ENCODE results near the gene VWA8.

The VWA8 gene

DNA sequence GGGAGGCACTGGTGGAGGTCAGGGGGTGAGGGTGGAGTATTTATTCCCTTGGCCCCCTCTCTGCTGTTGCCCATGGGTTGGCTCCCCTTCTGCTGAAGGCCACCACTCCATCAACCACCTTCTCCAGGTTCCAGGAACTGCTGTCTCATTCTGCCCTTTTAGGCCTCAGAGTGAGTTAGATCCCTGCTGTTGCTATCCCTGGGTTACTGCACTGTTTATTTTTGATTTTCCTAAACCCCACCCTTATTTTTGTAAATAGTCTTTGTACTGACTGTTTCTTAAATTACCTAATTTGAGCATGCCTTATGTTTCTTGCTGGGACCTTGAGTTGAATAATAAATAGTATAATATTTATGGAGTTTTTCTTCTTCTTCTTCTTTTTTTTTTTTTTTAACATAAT, 370.8 kb downstream of the VWA8 start:
- TF ChIP-seq ZNF70 (CRISPR knock-in tag; IDR thresholded peaks at IDR 0.05) (no peak), ZNF8 (CRISPR knock-in tag; IDR thresholded peaks at IDR 0.05) (no peak), TOX (CRISPR knock-in tag; IDR thresholded peaks at IDR 0.05; ENCODE audit: borderline replicate concordance) (no peak), BACH2 (CRISPR knock-in tag; IDR thresholded peaks at IDR 0.05; ENCODE audit: borderline replicate concordance) (no peak), GLIS3 (CRISPR knock-in tag; IDR thresholded peaks at IDR 0.05) (no peak), TCF4 (CRISPR knock-in tag; IDR thresholded peaks at IDR 0.05; ENCODE audit: borderline replicate concordance) (no peak), PPARA (CRISPR knock-in tag; IDR thresholded peaks at IDR 0.05; ENCODE audit: borderline replicate concordance) (no peak), ZFP30 (CRISPR knock-in tag; IDR thresholded peaks at IDR 0.05) (no peak), ISL1 (CRISPR knock-in tag; IDR thresholded peaks at IDR 0.05) (no peak), OSR1 (CRISPR knock-in tag; IDR thresholded peaks at IDR 0.05) (no peak), SNAI2 (CRISPR knock-in tag; IDR thresholded peaks at IDR 0.05) (no peak), ARNTL (CRISPR knock-in tag; IDR thresholded peaks at IDR 0.05; ENCODE audit: borderline replicate concordance, low read depth) (no peak)
- TF ChIP-seq, protein P1, sequence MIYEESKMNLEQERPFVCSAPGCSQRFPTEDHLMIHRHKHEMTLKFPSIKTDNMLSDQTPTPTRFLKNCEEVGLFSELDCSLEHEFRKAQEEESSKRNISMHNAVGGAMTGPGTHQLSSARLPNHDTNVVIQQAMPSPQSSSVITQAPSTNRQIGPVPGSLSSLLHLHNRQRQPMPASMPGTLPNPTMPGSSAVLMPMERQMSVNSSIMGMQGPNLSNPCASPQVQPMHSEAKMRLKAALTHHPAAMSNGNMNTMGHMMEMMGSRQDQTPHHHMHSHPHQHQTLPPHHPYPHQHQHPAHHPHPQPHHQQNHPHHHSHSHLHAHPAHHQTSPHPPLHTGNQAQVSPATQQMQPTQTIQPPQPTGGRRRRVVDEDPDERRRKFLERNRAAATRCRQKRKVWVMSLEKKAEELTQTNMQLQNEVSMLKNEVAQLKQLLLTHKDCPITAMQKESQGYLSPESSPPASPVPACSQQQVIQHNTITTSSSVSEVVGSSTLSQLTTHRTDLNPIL (CRISPR knock-in tag; IDR thresholded peaks at IDR 0.05; ENCODE audit: low read depth) = no peak
- TF ChIP-seq, protein P2, sequence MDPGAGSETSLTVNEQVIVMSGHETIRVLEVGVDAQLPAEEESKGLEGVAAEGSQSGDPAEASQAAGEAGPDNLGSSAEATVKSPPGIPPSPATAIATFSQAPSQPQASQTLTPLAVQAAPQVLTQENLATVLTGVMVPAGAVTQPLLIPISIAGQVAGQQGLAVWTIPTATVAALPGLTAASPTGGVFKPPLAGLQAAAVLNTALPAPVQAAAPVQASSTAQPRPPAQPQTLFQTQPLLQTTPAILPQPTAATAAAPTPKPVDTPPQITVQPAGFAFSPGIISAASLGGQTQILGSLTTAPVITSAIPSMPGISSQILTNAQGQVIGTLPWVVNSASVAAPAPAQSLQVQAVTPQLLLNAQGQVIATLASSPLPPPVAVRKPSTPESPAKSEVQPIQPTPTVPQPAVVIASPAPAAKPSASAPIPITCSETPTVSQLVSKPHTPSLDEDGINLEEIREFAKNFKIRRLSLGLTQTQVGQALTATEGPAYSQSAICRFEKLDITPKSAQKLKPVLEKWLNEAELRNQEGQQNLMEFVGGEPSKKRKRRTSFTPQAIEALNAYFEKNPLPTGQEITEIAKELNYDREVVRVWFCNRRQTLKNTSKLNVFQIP (CRISPR knock-in tag; IDR thresholded peaks at IDR 0.05; ENCODE audit: borderline replicate concordance, low read depth) = no peak

DNA sequence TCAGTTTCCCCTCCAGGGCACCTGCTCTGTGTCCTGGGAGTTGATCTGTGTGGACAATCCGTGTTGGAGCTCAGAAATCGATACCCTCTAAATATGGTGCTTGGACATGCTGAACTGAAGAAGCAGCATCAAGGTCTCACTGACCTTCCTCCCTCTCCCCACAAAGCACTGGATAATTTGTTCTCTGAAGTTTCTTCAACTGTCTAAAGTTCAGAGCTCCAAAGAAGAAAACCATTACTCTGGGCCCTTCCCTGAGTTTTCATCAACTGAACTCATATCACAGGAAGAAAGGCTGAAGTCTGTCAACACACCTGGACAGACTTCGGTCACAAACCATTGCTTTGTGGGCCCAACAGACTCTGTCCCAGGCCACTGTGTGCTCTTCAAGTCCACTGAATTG, 371.5 kb downstream of the VWA8 start:
- ATAC-seq = no peak
- TF ChIP-seq, protein P3, sequence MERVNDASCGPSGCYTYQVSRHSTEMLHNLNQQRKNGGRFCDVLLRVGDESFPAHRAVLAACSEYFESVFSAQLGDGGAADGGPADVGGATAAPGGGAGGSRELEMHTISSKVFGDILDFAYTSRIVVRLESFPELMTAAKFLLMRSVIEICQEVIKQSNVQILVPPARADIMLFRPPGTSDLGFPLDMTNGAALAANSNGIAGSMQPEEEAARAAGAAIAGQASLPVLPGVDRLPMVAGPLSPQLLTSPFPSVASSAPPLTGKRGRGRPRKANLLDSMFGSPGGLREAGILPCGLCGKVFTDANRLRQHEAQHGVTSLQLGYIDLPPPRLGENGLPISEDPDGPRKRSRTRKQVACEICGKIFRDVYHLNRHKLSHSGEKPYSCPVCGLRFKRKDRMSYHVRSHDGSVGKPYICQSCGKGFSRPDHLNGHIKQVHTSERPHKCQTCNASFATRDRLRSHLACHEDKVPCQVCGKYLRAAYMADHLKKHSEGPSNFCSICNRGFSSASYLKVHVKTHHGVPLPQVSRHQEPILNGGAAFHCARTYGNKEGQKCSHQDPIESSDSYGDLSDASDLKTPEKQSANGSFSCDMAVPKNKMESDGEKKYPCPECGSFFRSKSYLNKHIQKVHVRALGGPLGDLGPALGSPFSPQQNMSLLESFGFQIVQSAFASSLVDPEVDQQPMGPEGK (CRISPR knock-in tag; IDR thresholded peaks at IDR 0.05; ENCODE audit: borderline replicate concordance) = no peak
- no peak for TF ChIP-seq ZFP30 (CRISPR knock-in tag; IDR thresholded peaks at IDR 0.05)
- no peak for TF ChIP-seq ZNF70 (CRISPR knock-in tag; IDR thresholded peaks at IDR 0.05)
- TF ChIP-seq, protein P4, sequence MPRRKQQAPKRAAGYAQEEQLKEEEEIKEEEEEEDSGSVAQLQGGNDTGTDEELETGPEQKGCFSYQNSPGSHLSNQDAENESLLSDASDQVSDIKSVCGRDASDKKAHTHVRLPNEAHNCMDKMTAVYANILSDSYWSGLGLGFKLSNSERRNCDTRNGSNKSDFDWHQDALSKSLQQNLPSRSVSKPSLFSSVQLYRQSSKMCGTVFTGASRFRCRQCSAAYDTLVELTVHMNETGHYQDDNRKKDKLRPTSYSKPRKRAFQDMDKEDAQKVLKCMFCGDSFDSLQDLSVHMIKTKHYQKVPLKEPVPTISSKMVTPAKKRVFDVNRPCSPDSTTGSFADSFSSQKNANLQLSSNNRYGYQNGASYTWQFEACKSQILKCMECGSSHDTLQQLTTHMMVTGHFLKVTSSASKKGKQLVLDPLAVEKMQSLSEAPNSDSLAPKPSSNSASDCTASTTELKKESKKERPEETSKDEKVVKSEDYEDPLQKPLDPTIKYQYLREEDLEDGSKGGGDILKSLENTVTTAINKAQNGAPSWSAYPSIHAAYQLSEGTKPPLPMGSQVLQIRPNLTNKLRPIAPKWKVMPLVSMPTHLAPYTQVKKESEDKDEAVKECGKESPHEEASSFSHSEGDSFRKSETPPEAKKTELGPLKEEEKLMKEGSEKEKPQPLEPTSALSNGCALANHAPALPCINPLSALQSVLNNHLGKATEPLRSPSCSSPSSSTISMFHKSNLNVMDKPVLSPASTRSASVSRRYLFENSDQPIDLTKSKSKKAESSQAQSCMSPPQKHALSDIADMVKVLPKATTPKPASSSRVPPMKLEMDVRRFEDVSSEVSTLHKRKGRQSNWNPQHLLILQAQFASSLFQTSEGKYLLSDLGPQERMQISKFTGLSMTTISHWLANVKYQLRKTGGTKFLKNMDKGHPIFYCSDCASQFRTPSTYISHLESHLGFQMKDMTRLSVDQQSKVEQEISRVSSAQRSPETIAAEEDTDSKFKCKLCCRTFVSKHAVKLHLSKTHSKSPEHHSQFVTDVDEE (CRISPR knock-in tag; IDR thresholded peaks at IDR 0.05) = no peak
- TF ChIP-seq TOX (CRISPR knock-in tag; IDR thresholded peaks at IDR 0.05; ENCODE audit: borderline replicate concordance) = no peak
- no peak for TF ChIP-seq ISL1 (CRISPR knock-in tag; IDR thresholded peaks at IDR 0.05)
- TF ChIP-seq ARNTL (CRISPR knock-in tag; IDR thresholded peaks at IDR 0.05; ENCODE audit: borderline replicate concordance, low read depth) = no peak
- TF ChIP-seq, protein P5, sequence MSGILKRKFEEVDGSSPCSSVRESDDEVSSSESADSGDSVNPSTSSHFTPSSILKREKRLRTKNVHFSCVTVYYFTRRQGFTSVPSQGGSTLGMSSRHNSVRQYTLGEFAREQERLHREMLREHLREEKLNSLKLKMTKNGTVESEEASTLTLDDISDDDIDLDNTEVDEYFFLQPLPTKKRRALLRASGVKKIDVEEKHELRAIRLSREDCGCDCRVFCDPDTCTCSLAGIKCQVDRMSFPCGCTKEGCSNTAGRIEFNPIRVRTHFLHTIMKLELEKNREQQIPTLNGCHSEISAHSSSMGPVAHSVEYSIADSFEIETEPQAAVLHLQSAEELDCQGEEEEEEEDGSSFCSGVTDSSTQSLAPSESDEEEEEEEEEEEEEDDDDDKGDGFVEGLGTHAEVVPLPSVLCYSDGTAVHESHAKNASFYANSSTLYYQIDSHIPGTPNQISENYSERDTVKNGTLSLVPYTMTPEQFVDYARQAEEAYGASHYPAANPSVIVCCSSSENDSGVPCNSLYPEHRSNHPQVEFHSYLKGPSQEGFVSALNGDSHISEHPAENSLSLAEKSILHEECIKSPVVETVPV (CRISPR knock-in tag; IDR thresholded peaks at IDR 0.05) = no peak
- TF ChIP-seq ZFP3 (CRISPR knock-in tag; IDR thresholded peaks at IDR 0.05) = no peak
- TF ChIP-seq ZC3H10 (CRISPR knock-in tag; IDR thresholded peaks at IDR 0.05) = no peak
- TF ChIP-seq ESRRG (CRISPR knock-in tag; IDR thresholded peaks at IDR 0.05) = no peak
- no peak for TF ChIP-seq CSDC2 (CRISPR knock-in tag; IDR thresholded peaks at IDR 0.05)
- TF ChIP-seq SNAI2 (CRISPR knock-in tag; IDR thresholded peaks at IDR 0.05) = no peak
- TF ChIP-seq, protein P2 (CRISPR knock-in tag; IDR thresholded peaks at IDR 0.05; ENCODE audit: borderline replicate concordance, low read depth) = no peak
- TF ChIP-seq GLIS3 (CRISPR knock-in tag; IDR thresholded peaks at IDR 0.05) = no peak
- no peak for TF ChIP-seq RARB (CRISPR knock-in tag; IDR thresholded peaks at IDR 0.05)
- no peak for TF ChIP-seq OSR1 (CRISPR knock-in tag; IDR thresholded peaks at IDR 0.05)
- TF ChIP-seq BACH2 (CRISPR knock-in tag; IDR thresholded peaks at IDR 0.05; ENCODE audit: borderline replicate concordance) = no peak
- TF ChIP-seq ZNF565 (CRISPR knock-in tag; conservative IDR thresholded peaks at IDR 0.05; ENCODE audit: low read depth) = no peak
- TF ChIP-seq, protein P1 (CRISPR knock-in tag; IDR thresholded peaks at IDR 0.05; ENCODE audit: low read depth) = no peak

More for the DNA sequence above, 370.8 kb downstream of the VWA8 start:
- ATAC-seq = no peak
